Left lung (tissue), 10 donors: ENCODE data around the gene NTRK1. TPM values are rescaled to one million over a fixed set of nuclear protein-coding genes. Genes with fewer than 3 reads are reported as not detected.
A peak's percentile ranks its signal among the peaks of the same experiment; 100 is the strongest.

Experiments
- ATAC-seq: fragments of 200-7000 bp; cut with Tn5 transposase; one replicate; pipeline ENCODE4 v1.9.1; 2020; ENCODE audit warnings: moderate library complexity
- DNase-seq, 4 donors: peaks; one replicate each; pipeline ENCODE4 v3.0.0-alpha.2; 2013 to 2020
- H3K27ac ChIP-seq, 2 donors: fragments of 200-600 bp; sonication (generic) in 1 of 2; one replicate each; pipeline versions ENCODE4 v1.5.0 to v1.8.0; 2020 to 2021
- H3K27me3 ChIP-seq, 2 donors: fragments of 200-600 bp; sonication (generic) in 1 of 2; one replicate each; pipeline versions ENCODE4 v1.5.0 to v1.8.0; 2020 to 2021
- H3K36me3 ChIP-seq, 2 donors: fragments of 200-600 bp; sonication (generic) in 1 of 2; one replicate each; pipeline versions ENCODE4 v1.5.0 to v1.8.0; 2020 to 2021
- H3K4me1 ChIP-seq, 2 donors: fragments of 200-600 bp; one replicate each; pipeline ENCODE4 v1.8.0; 2021
- H3K4me3 ChIP-seq, 2 donors: fragments of 200-600 bp; sonication (generic) in 1 of 2; one replicate each; pipeline versions ENCODE4 v1.5.0 to v1.8.0; 2020 to 2021; ENCODE audit warnings: mild to moderate bottlenecking in 1 of 2
- H3K9me3 ChIP-seq, 2 donors: fragments of 200-600 bp; sonication (generic) in 1 of 2; one replicate each; pipeline versions ENCODE4 v1.5.0 to v1.8.0; 2020 to 2021
- CTCF ChIP-seq, 2 donors: fragments of 200-600 bp; sonication (generic) in 1 of 2; IDR thresholded peaks; one replicate each; pipeline versions ENCODE4 v1.5.0 to v1.8.0; 2021; ENCODE audit warnings: antibody characterized with exemption in 2 of 2
- intact Hi-C, 2 donors: fragments of 100-400 bp; cut with DNase I; formaldehyde crosslinking; loops; one replicate each; pipeline versions ENCODE4 v1.11.2 to v1.14.2; 2022
- polyA plus RNA-seq, 6 donors: library from polyadenylated mRNA; unstranded; fragments of 120-200 nt; gene quantifications; one replicate each; pipeline ENCODE4 v1.2.1, GENCODE V29; 2013; ENCODE audit not compliant: insufficient read length in 6 of 6
- total RNA-seq, 2 donors: library from RNA; stranded (reverse); fragmentation: NEBNext Ultra II Directional; extraction: Animal tissue kit (Norgen Biotek cat#: 25700); gene quantifications; one replicate each; pipeline ENCODE4 v1.2.1, GENCODE V29; 2021
- donor health status: DM: no; HTN: yes; CAD: no.
- donor health status: DM: no; HTN: no; CAD: no.

The NTRK1 gene
- total and polyA plus RNA-seq, 8 donors: 0.15 to 0.97 (median 0.34) TPM; not detected in 1

- intact Hi-C loops: no loop called here
- Histone ChIP-seq H3K9me3 (no peaks in the 10 kb centered on the region), H3K4me3 (no peak overlapping the region), H3K27me3 (peaks cover 0 to 41% of the 10 kb centered on the region in 2 donors), H3K36me3 (no peaks in the 10 kb centered on the region), H3K4me1 (peaks cover 0 to 12% of the 10 kb centered on the region in 2 donors), H3K27ac (no peak overlapping the region)
- DNase-seq: no peak
- TF ChIP-seq CTCF (IDR thresholded peaks at IDR 0.05): no peak
- no peak for ATAC-seq
Observed at GRCh38 chr1:156887317-156887716, 26.7 kb downstream of the NTRK1 start.

- Histone ChIP-seq H3K4me1 (peaks cover 0 to 16% of the 10 kb centered on the region in 2 donors), H3K27me3 (peaks cover 0 to 45% of the 10 kb centered on the region in 2 donors), H3K27ac (no peak overlapping the region), H3K4me3 (no peak overlapping the region), H3K36me3 (no peaks in the 10 kb centered on the region), H3K9me3 (no peaks in the 10 kb centered on the region)
- intact Hi-C loops: no loop called here
- DNase-seq: no peak
- TF ChIP-seq CTCF (IDR thresholded peaks at IDR 0.05): no peak
- ATAC-seq: no peak
Observed at GRCh38 chr1:156887734-156888133, 27.1 kb downstream of the NTRK1 start.

- ATAC-seq (peak; percentile 62), DNase-seq (peak; percentile 71 to 85 (median 78))
- Histone ChIP-seq H3K9me3 (no peaks in the 10 kb centered on the region), H3K4me3 (no peak overlapping the region), H3K4me1 (peaks cover 4 to 31% of the 10 kb centered on the region in 2 donors), H3K36me3 (no peaks in the 10 kb centered on the region), H3K27me3 (peaks cover 8 to 60% of the 10 kb centered on the region in 2 donors), H3K27ac (no peak overlapping the region)
- intact Hi-C loops: no loop called here
- TF ChIP-seq CTCF (IDR thresholded peaks at IDR 0.05): peak; percentile 68 to 69
Observed at GRCh38 chr1:156889802-156890580, 29.3 kb downstream of the NTRK1 start.

GRCh38 chr1:156892190-156893047, 31.8 kb downstream of the NTRK1 start:
- ATAC-seq (peak; percentile 94), DNase-seq (peak; percentile 89 to 97 (median 94))
- intact Hi-C loops: no loop called here
- Histone ChIP-seq H3K27me3 (peaks cover 8 to 58% of the 10 kb centered on the region in 2 donors), H3K4me3 (peak overlapping the region; percentile 15 to 48), H3K9me3 (no peaks in the 10 kb centered on the region), H3K4me1 (peaks cover 8 to 47% of the 10 kb centered on the region in 2 donors), H3K27ac (no peak overlapping the region), H3K36me3 (no peaks in the 10 kb centered on the region)
- TF ChIP-seq CTCF (IDR thresholded peaks at IDR 0.05): peak; percentile 78 to 91
